GM12892 (cell line): ENCODE data around the gene SPECC1L.
"Not testable (repeated sequence)": the region's sequence is repeated elsewhere in the genome, so short reads cannot be mapped to it uniquely, and the experiment has no call there.

Experiments
- DNase-seq: peaks from one replicate; pipeline ENCODE4 v3.0.0; 2011; ENCODE audit not compliant: insufficient read length
- FAIRE-seq: peaks from 2 replicates; lab custom pipeline; 2011; peaks lifted over from hg19 to GRCh38; lab: Jason Lieb, UNC
- POLR2A ChIP-seq: IDR thresholded peaks from 2 replicates; pipeline ENCODE4 v1.6.1; 2011; ENCODE audit warnings: low read depth, low read length, control low read depth
- POLR2AphosphoS5 ChIP-seq: IDR thresholded peaks from 2 replicates; pipeline ENCODE4 v1.6.1; 2011; ENCODE audit warnings: low read depth, low read length, control low read depth
- TAF1 ChIP-seq: IDR thresholded peaks from 2 replicates; pipeline ENCODE4 v1.6.1; 2011; ENCODE audit warnings: low read depth, mild to moderate bottlenecking, control low read depth, low read length, borderline replicate concordance

The SPECC1L gene

GRCh38 chr22:24302591-24302990, 32.0 kb downstream of the SPECC1L start:
- FAIRE-seq: no peak
- no peak for DNase-seq
- TF ChIP-seq POLR2A (no peak), POLR2AphosphoS5 (no peak), TAF1 (no peak)

GRCh38 chr22:24303007-24303406, 32.4 kb downstream of the SPECC1L start:
- FAIRE-seq (no peak), DNase-seq (no peak)
- TF ChIP-seq POLR2AphosphoS5 (no peak), POLR2A (no peak), TAF1 (no peak)

- no peak for DNase-seq
- FAIRE-seq: no peak
- TF ChIP-seq POLR2A (no peak), TAF1 (no peak), POLR2AphosphoS5 (no peak)
Measured at GRCh38 chr22:24304062-24304675, 33.5 kb downstream of the SPECC1L start.

- TF ChIP-seq TAF1 (no peak), POLR2A (no peak), POLR2AphosphoS5 (no peak)
- DNase-seq (no peak), FAIRE-seq (no peak)
Measured at GRCh38 chr22:24305260-24305692, 34.6 kb downstream of the SPECC1L start.

- FAIRE-seq (no peak), DNase-seq (no peak)
- TF ChIP-seq TAF1 (no peak), POLR2A (no peak), POLR2AphosphoS5 (no peak)
Measured at GRCh38 chr22:24310969-24311368, 40.3 kb downstream of the SPECC1L start.

GRCh38 chr22:24315367-24315966, 44.8 kb downstream of the SPECC1L start:
- no peak for TF ChIP-seq TAF1
- no peak for TF ChIP-seq POLR2A
- TF ChIP-seq POLR2AphosphoS5: no peak
- FAIRE-seq (no peak), DNase-seq (no peak)

GRCh38 chr22:24316264-24316663, 45.6 kb downstream of the SPECC1L start:
- not testable (repeated sequence) for FAIRE-seq, DNase-seq

GRCh38 chr22:24317511-24317910, 46.9 kb downstream of the SPECC1L start:
- FAIRE-seq, DNase-seq: not testable (repeated sequence)

GRCh38 chr22:24319451-24319850, 48.8 kb downstream of the SPECC1L start:
- TF ChIP-seq POLR2AphosphoS5: no peak
- TF ChIP-seq POLR2A: no peak
- no peak for TF ChIP-seq TAF1
- FAIRE-seq (no peak), DNase-seq (no peak)

- FAIRE-seq (no peak), DNase-seq (no peak)
- TF ChIP-seq POLR2AphosphoS5 (no peak), POLR2A (no peak), TAF1 (no peak)
Measured at GRCh38 chr22:24321999-24322398, 51.4 kb downstream of the SPECC1L start.

GRCh38 chr22:24322522-24322921, 51.9 kb downstream of the SPECC1L start:
- no peak for TF ChIP-seq POLR2AphosphoS5
- no peak for TF ChIP-seq TAF1
- TF ChIP-seq POLR2A: no peak
- FAIRE-seq (no peak), DNase-seq (no peak)

- FAIRE-seq: no peak
- TF ChIP-seq POLR2A (no peak), POLR2AphosphoS5 (no peak), TAF1 (no peak)
- no peak for DNase-seq
Measured at GRCh38 chr22:24323233-24323632, 52.6 kb downstream of the SPECC1L start.
